KMS-11 (cell line): ENCODE results near the gene SLC16A6.

ENCODE experiments used
- H2AFZ ChIP-seq: fragments of 200-600 bp; sonication (generic); 2 replicates; pipeline ENCODE4 v1.6.1; 2016; ENCODE audit warnings: antibody characterized with exemption, mixed run types, low read depth
- H3K27ac ChIP-seq: fragments of 200-600 bp; sonication (generic); 2 replicates; pipeline ENCODE4 v1.6.1; 2016; ENCODE audit warnings: mild to moderate bottlenecking, mixed run types
- H3K27me3 ChIP-seq: fragments of 200-600 bp; sonication (generic); 2 replicates; pipeline ENCODE4 v1.6.1; 2017; ENCODE audit warnings: mild to moderate bottlenecking, low read depth, mixed run types, moderate library complexity; ENCODE audit not compliant: insufficient read depth
- H3K36me3 ChIP-seq: fragments of 200-600 bp; sonication (generic); 2 replicates; pipeline ENCODE4 v1.6.1; 2017; ENCODE audit warnings: mild to moderate bottlenecking, mixed run types; ENCODE audit not compliant: insufficient read depth
- H3K4me1 ChIP-seq: fragments of 200-600 bp; sonication (generic); 2 replicates; pipeline ENCODE4 v1.6.1; 2016; ENCODE audit warnings: mild to moderate bottlenecking, low read depth, mixed run types; ENCODE audit not compliant: poor library complexity, severe bottlenecking
- H3K4me2 ChIP-seq: fragments of 200-600 bp; sonication (generic); 2 replicates; pipeline ENCODE4 v1.7.0; 2016; ENCODE audit warnings: mild to moderate bottlenecking, mixed run types
- H3K4me3 ChIP-seq: fragments of 200-600 bp; sonication (generic); IDR thresholded peaks from 2 replicates; pipeline ENCODE4 v1.6.1; 2017; ENCODE audit warnings: low read depth, low read length, mixed read lengths; ENCODE audit not compliant: insufficient read depth
- H3K79me2 ChIP-seq: fragments of 200-600 bp; sonication (generic); 2 replicates; pipeline ENCODE4 v1.6.1; 2016; ENCODE audit warnings: low read depth, mixed run types; ENCODE audit not compliant: insufficient read depth
- H3K9ac ChIP-seq: fragments of 200-600 bp; sonication (generic); 2 replicates; pipeline ENCODE4 v1.6.1; 2016; ENCODE audit warnings: mild to moderate bottlenecking, mixed run types
- H4K20me1 ChIP-seq: fragments of 200-600 bp; sonication (generic); 2 replicates; pipeline ENCODE4 v1.6.1; 2016; ENCODE audit warnings: mild to moderate bottlenecking, mixed run types; ENCODE audit not compliant: insufficient read depth
- CTCF ChIP-seq: fragments of 200-600 bp; sonication (generic); conservative IDR thresholded peaks from 2 replicates; pipeline ENCODE4 v1.6.1; 2017; ENCODE audit warnings: low read depth, mild to moderate bottlenecking, antibody characterized with exemption, low read length, moderate library complexity, mixed read lengths

Gene SLC16A6

DNA sequence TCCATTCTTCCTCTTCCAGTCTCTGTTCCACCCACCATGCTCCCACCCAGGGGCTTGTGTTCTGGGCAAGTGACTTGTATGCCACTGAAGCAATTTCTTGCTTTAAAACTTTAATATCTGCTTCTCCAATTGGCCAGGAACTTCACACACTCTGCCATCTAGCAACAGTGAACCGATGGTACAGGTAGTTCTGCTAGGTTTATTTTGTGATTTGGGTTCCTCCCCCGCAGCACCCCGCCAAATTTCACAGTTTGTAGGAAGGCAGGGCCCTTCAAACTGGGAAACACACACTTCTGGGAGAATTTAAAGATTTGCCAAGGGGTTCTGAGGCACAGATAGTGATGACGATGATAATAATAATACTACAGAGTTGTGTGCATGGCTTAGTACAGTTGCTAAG lies 3.7 kb upstream of the SLC16A6 start:
- TF ChIP-seq CTCF = no peak
- Histone ChIP-seq H3K36me3 (no peaks in the 10 kb centered on the region), H3K4me1 (peaks cover 16% of the 10 kb centered on the region), H3K79me2 (no peaks in the 10 kb centered on the region; the same call in 1 of the 2 replicates), H3K27ac (no peak overlapping the region), H3K4me3 (no peak overlapping the region), H3K4me2 (no peak overlapping the region), H2AFZ (no peak overlapping the region), H4K20me1 (no peaks in the 10 kb centered on the region), H3K27me3 (no peaks in the 10 kb centered on the region), H3K9ac (no peak overlapping the region)

DNA sequence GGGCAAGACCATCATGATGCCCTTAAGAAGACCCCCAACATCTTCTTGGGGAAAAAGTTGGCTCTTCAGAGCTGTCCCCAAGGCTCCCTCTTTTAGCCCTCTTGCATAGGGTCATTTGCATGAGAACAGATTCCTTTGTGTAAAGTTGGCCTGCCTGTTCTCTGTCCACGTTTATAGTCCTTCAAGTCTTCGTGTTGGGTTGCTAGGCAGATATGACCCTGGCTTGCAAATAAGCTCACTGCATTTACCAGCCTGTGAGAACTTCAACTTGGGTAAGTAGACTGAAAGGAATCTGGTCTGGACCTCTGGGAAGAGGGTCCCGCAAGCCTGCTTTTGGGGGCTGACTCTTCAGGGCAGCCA lies 3.2 kb upstream of the SLC16A6 start:
- peak overlapping the region; percentile 71; the same call in 1 of the 2 replicates for H3K4me2 ChIP-seq
- H3K27me3 ChIP-seq = no peaks in the 10 kb centered on the region
- H3K79me2 ChIP-seq = no peaks in the 10 kb centered on the region; the same call in 1 of the 2 replicates
- H3K36me3 ChIP-seq = no peaks in the 10 kb centered on the region
- no peak overlapping the region for H3K27ac ChIP-seq
- no peak overlapping the region for H3K9ac ChIP-seq
- H3K4me3 ChIP-seq = no peak overlapping the region
- H4K20me1 ChIP-seq = no peaks in the 10 kb centered on the region
- no peak overlapping the region for H2AFZ ChIP-seq
- peaks cover 16% of the 10 kb centered on the region for H3K4me1 ChIP-seq
- no peak for TF ChIP-seq CTCF

GRCh38 chr17:68293490-68294195 lies 2.7 kb upstream of the SLC16A6 start:
- Histone ChIP-seq H3K79me2 (no peaks in the 10 kb centered on the region; the same call in 1 of the 2 replicates), H3K4me1 (peaks cover 20% of the 10 kb centered on the region), H3K4me2 (peak overlapping the region; percentile 71), H4K20me1 (no peaks in the 10 kb centered on the region), H3K9ac (no peak overlapping the region), H3K36me3 (no peaks in the 10 kb centered on the region), H3K27me3 (no peaks in the 10 kb centered on the region), H3K27ac (no peak overlapping the region), H3K4me3 (no peak overlapping the region), H2AFZ (no peak overlapping the region)
- TF ChIP-seq CTCF = no peak

DNA sequence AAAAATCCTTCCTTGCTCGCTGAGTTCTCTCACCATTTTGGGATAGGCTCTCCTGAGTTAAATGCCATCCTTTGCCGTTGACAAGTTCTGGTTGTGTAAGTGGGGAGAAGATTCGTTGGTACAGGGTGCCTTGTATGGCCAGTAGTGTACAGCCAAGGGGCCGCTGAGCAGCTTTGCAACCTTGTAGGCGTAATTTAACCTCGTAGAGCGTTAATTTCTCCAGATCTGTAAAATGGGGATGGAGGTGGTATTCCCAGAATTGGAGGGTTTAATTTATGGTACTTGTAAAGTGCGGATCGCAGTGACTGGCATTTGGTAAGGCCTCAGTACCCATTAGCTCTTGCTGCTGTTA lies 1.7 kb upstream of the SLC16A6 start:
- TF ChIP-seq CTCF = 0 out of 2 replicates have a peak, but pooled peaks have one; percentile 3
- Histone ChIP-seq H3K4me2 (peak overlapping the region; percentile 71), H3K36me3 (no peaks in the 10 kb centered on the region), H2AFZ (peak overlapping the region; percentile 64), H3K27me3 (no peaks in the 10 kb centered on the region), H3K4me1 (peaks cover 20% of the 10 kb centered on the region), H3K9ac (peak overlapping the region; percentile 98), H4K20me1 (no peaks in the 10 kb centered on the region), H3K27ac (peak overlapping the region; percentile 90), H3K79me2 (no peaks in the 10 kb centered on the region; the same call in 1 of the 2 replicates), H3K4me3 (no peak overlapping the region)
